SK-N-MC (cell line): Measurements from ENCODE around the gene CALCOCO2.

ENCODE experiments used
- EZH2 ChIP-seq: fragments of 200-600 bp; sonication (generic); IDR thresholded peaks from one replicate; pipeline ENCODE4 v1.6.1; 2017; ENCODE audit warnings: antibody characterized with exemption
- POLR2AphosphoS5 ChIP-seq: IDR thresholded peaks from 2 replicates; pipeline ENCODE4 v1.6.1; 2012; ENCODE audit warnings: mild to moderate bottlenecking, low read depth, low read length, borderline replicate concordance

DNA sequence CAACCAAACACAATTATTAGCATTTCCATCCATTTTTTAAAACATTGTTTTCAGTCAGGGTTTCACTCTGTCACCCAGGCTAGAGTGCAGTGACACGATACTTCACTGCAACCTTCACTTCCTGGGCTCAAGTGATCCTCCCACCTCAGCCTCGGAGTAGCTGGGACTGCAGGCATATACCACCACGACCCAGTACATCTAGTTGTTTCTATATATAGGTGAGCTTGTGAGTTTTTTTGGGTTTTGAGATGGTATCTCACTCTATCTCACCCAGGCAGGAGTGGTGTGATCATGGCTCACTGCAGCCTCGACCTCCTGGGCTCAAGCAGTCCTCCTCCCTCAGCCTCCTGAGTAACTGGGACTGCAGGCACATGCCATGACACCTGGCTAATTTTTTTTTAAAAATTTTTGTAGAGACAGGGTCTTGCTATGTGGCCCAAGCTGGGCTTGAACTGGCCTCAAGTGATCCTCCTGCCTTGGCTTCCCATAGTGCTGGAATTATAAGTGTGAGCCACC is 40.3 kb downstream of the CALCOCO2 start:
- no peak for TF ChIP-seq EZH2
- TF ChIP-seq POLR2AphosphoS5 = no peak
